Ramos (cell line): ENCODE data around the gene AS3MT.
"Not testable (repeated sequence)": the region's sequence is repeated elsewhere in the genome, so short reads cannot be mapped to it uniquely, and the experiment has no call there.

Experiments used
- in situ Hi-C: fragments of 300-500 bp; cut with MboI; formaldehyde crosslinking; loops from one replicate; pipeline ENCODE4 v1.14.3; 2022; ENCODE audit warnings: low sequenced_read_pairs; ENCODE audit not compliant: unreplicated experiment

Gene AS3MT, protein sequence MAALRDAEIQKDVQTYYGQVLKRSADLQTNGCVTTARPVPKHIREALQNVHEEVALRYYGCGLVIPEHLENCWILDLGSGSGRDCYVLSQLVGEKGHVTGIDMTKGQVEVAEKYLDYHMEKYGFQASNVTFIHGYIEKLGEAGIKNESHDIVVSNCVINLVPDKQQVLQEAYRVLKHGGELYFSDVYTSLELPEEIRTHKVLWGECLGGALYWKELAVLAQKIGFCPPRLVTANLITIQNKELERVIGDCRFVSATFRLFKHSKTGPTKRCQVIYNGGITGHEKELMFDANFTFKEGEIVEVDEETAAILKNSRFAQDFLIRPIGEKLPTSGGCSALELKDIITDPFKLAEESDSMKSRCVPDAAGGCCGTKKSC

GRCh38 chr10:102869258-102870198, at the start of gene AS3MT:
TSS of gene AS3MT (plus strand) at chr10:102869470. CDS start at chr10:102869593, 123 bp downstream.
- in situ Hi-C loops, result no loop called here

GRCh38 chr10:102820008-102820407, 49.3 kb upstream of the AS3MT start:
- in situ Hi-C loops, result not testable (repeated sequence)

DNA sequence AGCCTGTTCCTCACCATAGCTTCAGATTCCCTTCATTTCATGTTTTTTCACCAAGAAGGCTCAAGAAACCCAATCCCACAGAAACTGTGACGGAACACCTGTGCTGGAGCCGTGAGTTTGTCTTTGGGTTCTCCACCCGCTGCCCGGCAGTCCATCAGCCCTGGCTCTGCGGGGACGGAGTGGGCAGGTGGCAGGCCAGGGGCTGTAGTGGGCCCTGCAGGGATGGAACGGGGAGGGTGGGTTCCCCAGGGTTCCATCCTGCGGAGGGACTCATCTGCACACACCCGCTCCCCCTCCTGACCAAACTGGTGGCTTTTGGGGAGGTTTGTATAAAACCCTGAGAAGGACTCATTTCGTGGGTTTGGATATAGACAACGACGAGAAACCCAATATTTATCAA, 47.0 kb upstream of the AS3MT start:
- in situ Hi-C loops, result no loop called here

- in situ Hi-C loops, result no loop called here
Measured at GRCh38 chr10:102824664-102825063, 44.6 kb upstream of the AS3MT start.

DNA sequence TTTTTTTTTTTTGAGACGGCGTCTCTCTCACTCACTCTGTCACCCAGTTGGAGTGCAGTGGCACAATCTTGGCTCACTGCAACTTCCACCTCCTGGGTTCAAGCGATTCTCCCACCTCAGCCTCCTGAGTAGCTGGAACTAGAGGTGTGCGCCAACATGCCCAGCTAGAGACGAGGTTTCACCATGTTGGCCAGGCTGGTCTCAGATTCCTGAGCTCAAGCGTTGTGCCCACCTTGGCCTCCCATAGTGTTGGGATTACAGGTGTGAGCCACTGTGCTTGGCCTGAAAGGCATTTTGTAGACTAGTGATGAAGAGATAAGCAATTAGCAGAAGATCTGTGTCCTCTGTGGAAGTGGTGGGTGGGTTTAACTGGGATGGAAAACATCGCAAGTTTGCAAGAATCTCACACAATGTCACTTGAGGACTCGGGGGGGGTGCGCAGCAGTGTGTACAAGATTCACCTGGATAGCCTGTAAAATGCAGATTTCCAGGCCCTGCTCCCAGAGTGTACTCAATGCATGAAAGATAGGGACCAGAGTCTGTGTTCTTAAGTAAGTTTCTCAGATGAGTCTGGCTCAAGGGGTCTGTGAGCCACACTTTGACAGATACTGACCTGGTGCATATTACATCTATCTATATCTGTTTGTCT, 43.0 kb upstream of the AS3MT start:
- in situ Hi-C loops, result no loop called here

GRCh38 chr10:102827597-102827975, 41.7 kb upstream of the AS3MT start:
- in situ Hi-C loops, result no loop called here

DNA sequence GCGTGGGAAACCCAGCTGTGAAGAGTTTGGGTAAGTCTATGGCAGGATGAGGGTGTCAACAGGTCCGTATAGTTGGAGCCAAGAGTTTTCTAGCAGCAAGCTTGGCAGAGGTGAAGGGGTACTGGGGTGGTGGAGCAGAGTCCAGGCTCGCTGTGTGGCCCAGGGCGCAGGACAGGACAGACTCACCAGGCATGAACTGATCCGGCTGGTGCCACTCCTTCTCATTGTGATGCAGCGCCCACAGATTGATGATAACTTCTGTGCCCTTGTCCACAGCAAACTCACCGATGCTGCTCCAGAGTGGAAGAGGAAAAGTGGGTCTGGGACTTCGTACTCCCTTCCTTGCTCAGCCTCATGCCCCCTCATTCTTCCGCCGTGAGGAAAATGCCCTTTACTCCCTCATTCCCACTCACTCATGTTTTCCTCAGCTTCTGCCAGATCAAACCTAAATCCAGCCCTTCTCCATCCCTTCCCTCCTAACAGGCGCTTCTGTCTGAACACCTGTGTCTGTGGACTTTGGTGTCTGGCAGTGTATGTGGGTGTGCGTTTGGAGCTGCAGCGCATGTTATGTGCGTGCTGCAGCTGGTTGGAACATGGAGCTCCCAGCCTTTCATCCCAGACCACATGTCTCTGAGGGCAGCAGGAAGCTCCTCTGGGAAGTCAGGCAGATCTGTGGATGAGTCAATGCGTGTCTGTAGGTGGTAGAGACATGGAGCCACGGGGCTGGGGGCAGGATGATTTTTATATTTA, 37.8 kb upstream of the AS3MT start:
- in situ Hi-C loops, result loop anchor here (10.0 kb wide), 1 partner anchor 243 kb away; no protein-coding TSS in a partner anchor

- in situ Hi-C loops, result loop anchor here (10.0 kb wide), 1 partner anchor 243 kb away; no protein-coding TSS in a partner anchor
Measured at GRCh38 chr10:102832248-102832647, 37.0 kb upstream of the AS3MT start.

- in situ Hi-C loops, result loop anchor here (10.0 kb wide), 1 partner anchor 242 kb away; no protein-coding TSS in a partner anchor
Measured at GRCh38 chr10:102832987-102833386, 36.3 kb upstream of the AS3MT start.

- in situ Hi-C loops, result loop anchor here (10.0 kb wide), 1 partner anchor 241 kb away; no protein-coding TSS in a partner anchor
Measured at GRCh38 chr10:102834143-102834542, 35.1 kb upstream of the AS3MT start.

GRCh38 chr10:102835007-102835482, 34.2 kb upstream of the AS3MT start:
- in situ Hi-C loops, result loop anchor here (5.0 to 10.0 kb wide), 2 partner anchors 67 to 240 kb away; no protein-coding TSS in a partner anchor

GRCh38 chr10:102837230-102837721, 32.0 kb upstream of the AS3MT start, which contains the start of gene CYP17A1:
TSS of gene CYP17A1 (minus strand) at chr10:102837413. CDS start at chr10:102837361, 52 bp downstream.
- in situ Hi-C loops, result loop anchor here (5.0 to 10.0 kb wide), 2 partner anchors 65 to 238 kb away; no protein-coding TSS in a partner anchor

DNA sequence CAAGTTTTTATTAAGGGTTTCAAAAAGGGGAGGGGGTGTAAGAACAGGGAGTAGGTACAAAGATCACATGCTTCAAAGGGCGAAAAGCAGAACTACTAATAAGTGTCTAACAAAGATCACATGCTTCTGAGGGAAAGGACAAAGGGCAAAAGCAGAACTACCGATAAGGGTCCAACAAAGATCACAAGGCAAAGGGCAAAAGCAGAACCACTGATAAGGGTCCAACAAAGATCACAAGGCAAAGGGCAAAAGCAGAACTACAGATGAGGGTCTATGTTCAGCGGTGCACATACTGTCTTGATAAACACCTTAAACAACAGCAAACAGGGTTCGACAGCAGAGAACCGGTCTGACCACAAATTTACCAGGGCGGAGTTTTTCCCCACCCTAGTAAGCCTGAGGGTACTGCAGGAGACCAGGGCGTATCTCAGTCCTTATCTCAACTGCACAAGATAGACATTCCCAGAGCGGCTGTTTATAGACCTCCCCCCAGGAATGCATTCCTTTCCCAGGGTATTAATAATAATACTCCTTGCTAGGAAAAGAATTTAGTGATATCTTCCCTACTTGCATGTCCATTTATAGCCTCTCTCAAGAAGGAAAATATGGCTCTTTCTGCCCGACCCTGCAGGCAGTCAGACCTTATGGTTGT, 30.9 kb upstream of the AS3MT start:
- in situ Hi-C loops, result loop anchor here (5.0 to 10.0 kb wide), 2 partner anchors 64 to 236 kb away; no protein-coding TSS in a partner anchor

GRCh38 chr10:102841827-102842345, 27.4 kb upstream of the AS3MT start:
- in situ Hi-C loops, result loop anchor here (10.0 kb wide), 1 partner anchor 413 kb away; no protein-coding TSS in a partner anchor

- in situ Hi-C loops, result loop anchor here (10.0 kb wide), 1 partner anchor 412 kb away; no protein-coding TSS in a partner anchor
Measured at GRCh38 chr10:102843139-102843538, 26.1 kb upstream of the AS3MT start.

GRCh38 chr10:102844190-102844776, 25.0 kb upstream of the AS3MT start:
- in situ Hi-C loops, result loop anchor here (10.0 kb wide), 1 partner anchor 411 kb away; no protein-coding TSS in a partner anchor

- in situ Hi-C loops, result loop anchor here (10.0 kb wide), 1 partner anchor 409 kb away; no protein-coding TSS in a partner anchor
Measured at GRCh38 chr10:102845352-102845902, 23.8 kb upstream of the AS3MT start.
